ENCODE measurements around the gene FBXO38.

DNA sequence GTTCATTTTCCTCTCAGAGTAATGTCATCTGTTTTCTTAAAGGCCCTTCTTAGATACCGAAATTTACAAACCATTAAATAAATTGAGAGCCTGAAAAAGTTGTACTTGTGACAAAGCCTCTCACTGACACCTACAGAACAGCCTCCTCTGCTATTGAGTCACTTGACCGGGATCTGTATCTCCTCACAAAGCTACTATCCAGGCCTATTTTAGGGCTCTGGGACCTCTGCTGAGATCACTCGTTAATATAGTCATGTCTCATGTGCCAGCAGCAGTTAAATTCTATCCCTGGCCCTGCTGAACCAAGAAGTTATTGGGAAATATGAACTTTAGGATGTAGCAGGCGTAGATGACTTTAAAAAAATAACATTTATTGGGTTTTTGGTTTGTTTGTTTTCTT is 31.1 kb downstream of the FBXO38 start:
- TF ChIP-seq, protein P1, sequence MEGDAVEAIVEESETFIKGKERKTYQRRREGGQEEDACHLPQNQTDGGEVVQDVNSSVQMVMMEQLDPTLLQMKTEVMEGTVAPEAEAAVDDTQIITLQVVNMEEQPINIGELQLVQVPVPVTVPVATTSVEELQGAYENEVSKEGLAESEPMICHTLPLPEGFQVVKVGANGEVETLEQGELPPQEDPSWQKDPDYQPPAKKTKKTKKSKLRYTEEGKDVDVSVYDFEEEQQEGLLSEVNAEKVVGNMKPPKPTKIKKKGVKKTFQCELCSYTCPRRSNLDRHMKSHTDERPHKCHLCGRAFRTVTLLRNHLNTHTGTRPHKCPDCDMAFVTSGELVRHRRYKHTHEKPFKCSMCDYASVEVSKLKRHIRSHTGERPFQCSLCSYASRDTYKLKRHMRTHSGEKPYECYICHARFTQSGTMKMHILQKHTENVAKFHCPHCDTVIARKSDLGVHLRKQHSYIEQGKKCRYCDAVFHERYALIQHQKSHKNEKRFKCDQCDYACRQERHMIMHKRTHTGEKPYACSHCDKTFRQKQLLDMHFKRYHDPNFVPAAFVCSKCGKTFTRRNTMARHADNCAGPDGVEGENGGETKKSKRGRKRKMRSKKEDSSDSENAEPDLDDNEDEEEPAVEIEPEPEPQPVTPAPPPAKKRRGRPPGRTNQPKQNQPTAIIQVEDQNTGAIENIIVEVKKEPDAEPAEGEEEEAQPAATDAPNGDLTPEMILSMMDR (IDR thresholded peaks at IDR 0.05), result no peak
- no peak for TF ChIP-seq POLR2A (IDR thresholded peaks at IDR 0.05)
